DMS 273 (cell line): ENCODE results near the gene ITPR2.
"Not testable (repeated sequence)": the region's sequence is repeated elsewhere in the genome, so short reads cannot be mapped to it uniquely, and the experiment has no call there.

ENCODE experiments used
- DNase-seq: peaks from one replicate; lab custom pipeline; 2025; ENCODE audit not compliant: unreplicated experiment; lab: John Stamatoyannopoulos, UW

Gene ITPR2

GRCh38 chr12:26680727-26681455 lies 152.1 kb downstream of the ITPR2 start:
- DNase-seq: no peak

- no peak for DNase-seq
Measured at GRCh38 chr12:26678697-26679660, 154.0 kb downstream of the ITPR2 start.

DNA sequence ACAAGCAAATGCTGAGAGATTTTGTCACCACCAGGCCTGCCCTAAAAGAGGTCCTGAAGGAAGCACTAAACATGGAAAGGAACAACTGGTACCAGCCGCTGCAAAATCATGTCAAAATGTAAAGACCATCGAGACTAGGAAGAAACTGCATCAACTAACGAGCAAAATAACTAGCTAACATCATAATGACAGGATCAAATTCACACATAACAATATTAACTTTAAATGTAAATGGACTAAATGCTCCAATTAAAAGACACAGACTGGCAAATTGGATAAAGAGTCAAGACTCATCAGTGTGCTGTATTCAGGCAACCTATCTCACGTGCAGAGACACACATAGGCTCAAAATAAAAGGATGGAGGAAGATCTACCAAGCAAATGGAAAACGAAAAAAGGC lies 161.5 kb downstream of the ITPR2 start:
- DNase-seq: not testable (repeated sequence)

DNA sequence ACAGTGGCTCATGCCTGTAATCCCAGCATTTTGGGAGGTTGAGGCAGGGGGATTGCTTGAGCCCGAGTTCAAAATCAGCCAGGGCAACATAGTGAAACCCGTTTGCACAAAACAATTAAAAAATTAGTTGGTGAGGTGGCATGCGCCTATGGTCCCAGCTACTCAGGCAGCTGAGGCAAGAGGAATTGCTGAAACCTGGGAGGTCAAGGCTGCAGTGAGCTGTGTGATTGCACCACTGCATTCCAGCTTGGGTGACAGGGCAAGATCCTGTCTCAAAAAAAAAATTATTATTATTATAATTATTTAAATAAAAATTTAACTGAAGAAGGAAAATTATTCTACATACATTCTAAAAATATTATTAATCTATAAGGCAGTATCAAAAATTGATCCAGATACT lies 164.1 kb downstream of the ITPR2 start:
- no peak for DNase-seq

- DNase-seq: no peak
Measured at GRCh38 chr12:26668230-26668629, 164.8 kb downstream of the ITPR2 start.

- DNase-seq: no peak
Measured at GRCh38 chr12:26666286-26666685, 166.7 kb downstream of the ITPR2 start.

DNA sequence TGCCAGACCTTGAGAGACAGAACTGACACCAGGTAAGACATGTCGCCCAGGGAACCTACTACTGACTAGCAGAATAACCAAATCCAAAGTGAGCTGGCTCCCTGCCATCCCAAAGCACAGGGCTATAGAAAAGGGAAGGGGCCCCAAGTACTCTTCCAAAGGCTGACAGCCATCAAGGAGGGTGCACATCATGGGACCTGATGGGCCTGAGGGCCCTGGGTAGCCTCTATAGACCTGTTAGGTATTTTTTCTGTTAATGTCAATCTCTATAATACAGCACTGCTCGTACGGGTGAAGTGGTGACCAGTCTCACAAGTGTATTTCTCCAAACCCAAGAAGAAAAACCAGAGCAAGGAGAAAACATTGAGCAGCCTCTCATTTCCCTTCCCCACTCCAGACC lies 171.6 kb downstream of the ITPR2 start:
- DNase-seq: no peak

- no peak for DNase-seq
Measured at GRCh38 chr12:26659930-26660329, 173.1 kb downstream of the ITPR2 start.

DNA sequence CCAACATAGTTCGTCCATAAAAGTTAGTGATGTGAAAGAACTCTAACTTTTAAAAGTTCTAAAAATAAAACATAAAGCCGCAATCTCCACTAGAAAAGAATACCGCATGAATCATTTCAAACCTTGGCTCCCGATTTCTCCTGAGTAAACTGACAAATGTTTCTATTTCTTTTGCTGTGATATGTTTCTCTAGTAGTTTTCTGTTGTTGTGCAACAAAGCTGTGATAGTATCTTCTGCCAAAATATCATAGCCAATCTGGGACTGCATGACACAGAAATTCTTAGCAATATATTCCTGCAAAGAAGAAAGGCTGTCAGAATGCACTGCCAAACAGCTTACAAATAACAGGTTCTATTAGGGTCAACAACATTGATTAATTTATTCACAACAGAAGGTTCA lies 174.0 kb downstream of the ITPR2 start:
- no peak for DNase-seq

- DNase-seq: no peak
Measured at GRCh38 chr12:26654623-26655022, 178.4 kb downstream of the ITPR2 start.

GRCh38 chr12:26651566-26652188 lies 181.3 kb downstream of the ITPR2 start:
- DNase-seq: peak; percentile 71

- DNase-seq: no peak
Measured at GRCh38 chr12:26651036-26651435, 182.0 kb downstream of the ITPR2 start.

- no peak for DNase-seq
Measured at GRCh38 chr12:26648999-26649398, 184.0 kb downstream of the ITPR2 start.

GRCh38 chr12:26648584-26648983 lies 184.4 kb downstream of the ITPR2 start:
- DNase-seq: no peak

DNA sequence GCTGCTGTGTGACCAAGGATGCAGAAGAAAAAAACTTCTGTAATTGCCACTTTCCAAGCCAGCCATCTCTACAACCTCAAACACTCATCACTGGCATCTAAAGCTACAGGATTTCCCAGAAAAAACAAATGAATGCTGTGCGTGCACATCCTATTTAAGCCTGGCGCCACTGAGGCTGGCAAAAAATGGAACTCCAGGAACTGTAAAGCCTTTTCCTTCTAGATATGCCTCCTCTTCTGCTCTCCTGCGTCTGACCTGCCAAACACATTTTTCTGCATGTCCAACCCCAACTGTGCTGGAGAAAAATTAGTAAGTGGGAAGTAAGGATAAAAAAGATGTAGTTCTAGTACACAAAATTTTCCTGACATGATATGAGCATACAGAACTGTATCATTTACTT lies 184.9 kb downstream of the ITPR2 start:
- no peak for DNase-seq

DNA sequence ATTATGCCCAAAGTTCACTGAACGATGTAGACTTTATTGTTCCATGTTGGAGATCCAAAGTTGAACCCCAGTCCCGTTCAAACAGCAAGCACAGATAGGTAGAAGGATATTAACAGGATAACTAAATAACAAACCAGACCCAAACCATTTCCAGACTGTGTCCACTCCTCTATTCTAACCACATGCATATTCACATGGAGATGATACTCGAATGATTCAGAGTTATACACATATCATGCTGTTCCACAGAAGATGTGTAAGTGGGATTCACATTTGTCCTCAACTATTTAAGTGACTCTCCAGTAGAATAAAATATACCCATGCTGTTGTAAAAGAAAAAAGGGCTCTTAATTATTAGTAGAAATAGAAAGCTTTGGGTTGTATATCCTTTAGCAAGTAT lies 185.9 kb downstream of the ITPR2 start:
- DNase-seq: no peak

DNA sequence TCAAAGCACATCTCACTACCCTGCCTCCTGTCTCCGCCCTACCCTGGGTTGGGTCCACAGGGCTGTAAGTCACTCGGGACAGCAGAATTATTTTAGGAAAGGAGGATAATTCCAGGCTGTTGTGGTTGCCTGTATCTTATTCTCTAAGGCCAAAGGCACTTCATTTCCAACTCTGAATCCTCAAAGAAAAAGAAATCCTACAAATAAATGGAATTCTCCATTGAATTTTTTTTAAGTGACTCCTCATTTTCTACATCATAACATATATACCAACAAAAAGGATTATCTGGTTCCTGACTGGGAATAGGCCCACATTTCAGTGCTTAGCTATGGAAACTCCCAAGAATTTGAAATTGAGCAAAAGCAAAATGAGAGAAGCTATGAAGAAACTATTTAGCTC lies 186.4 kb downstream of the ITPR2 start:
- no peak for DNase-seq

DNA sequence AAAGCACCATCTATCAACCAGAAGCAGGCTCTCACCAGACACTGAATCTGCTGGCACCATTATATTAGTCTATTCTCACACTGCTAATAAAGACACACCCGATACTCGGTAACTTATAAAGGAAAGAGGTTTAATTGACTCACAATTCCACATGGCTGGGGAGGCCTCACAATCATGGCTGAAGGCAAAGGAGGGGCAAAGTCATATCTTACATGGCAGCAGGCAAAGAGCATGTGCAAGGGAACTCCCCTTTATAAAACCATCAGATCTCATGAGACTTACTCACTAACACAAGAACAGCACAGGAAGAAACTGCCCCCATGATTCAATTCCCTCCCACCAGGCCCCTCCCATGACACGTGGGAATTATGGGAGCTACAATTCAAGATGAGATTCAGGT lies 188.6 kb downstream of the ITPR2 start:
- not testable (repeated sequence) for DNase-seq

DNA sequence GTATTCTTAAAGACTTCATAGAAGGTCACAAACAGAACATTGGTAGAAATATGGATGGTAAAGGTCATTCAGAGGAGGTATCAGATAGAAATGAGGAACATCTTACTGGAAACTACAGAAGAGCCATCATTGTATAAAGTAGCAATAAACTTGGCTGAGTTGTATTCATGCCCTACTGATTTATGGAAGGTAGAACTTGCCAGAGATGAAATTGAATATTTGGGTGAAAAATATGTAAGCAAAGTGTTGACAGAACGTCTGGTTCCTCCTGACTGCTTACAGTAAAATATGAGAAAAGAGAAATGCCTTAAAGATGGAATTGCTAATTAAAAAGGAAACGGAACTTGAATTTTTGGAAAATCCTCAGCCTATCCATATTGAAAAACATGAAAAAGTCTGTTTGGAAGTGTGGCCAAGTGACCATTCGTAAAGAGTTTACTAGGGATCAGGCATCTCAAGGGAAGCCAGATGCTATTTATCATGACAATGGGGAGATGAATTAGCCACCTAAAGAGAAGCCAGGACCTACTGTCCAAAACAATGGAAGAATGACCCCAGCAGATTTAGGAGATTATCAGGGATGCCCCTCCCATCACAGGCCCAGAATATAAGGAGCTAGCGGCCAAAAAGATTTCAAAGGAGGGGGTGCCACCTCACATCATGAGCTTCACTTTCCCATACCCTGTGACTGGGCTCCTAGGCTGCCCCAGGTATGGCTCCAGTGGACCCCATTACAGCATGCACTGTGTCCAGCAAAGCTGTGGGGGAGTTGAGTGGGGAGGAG lies 189.3 kb downstream of the ITPR2 start:
- no peak for DNase-seq

GRCh38 chr12:26642361-26642760 lies 190.6 kb downstream of the ITPR2 start:
- no peak for DNase-seq
